ENCODE measurements around the gene UGT1A5.

GRCh38 chr2:233814056-233814835 is 101.5 kb downstream of the UGT1A5 start:
- TF ChIP-seq CTCF (IDR thresholded peaks at IDR 0.05) = no peak
- TF ChIP-seq POLR2A (IDR thresholded peaks at IDR 0.05) = no peak

All from uterus (tissue), 2 donors.